GM12878 (cell line): ENCODE measurements around the gene SEPSECS. TPM values are rescaled to one million over a fixed set of nuclear protein-coding genes. Genes with fewer than 3 reads are reported as not detected.
A peak's percentile ranks its signal among the peaks of the same experiment; 100 is the strongest.

ENCODE experiments used
- ATAC-seq: fragments of 200-7000 bp; cut with Tn5 transposase; 3 replicates; pipeline ENCODE4 v1.9.1; 2020; ENCODE audit warnings: mild to moderate bottlenecking, moderate library complexity
- BruUV-seq: library from RNA; stranded (reverse); fragments of 400-500 nt; replicated peaks from 2 replicates; lab custom pipeline; 2021; lab: Mats Ljungman, UMichigan
- CTCF ChIA-PET: fragments of 300-600 bp; sonication (Branson Sonifier 250); formaldehyde crosslinking; extraction: SDS; loops from one replicate; lab custom pipeline; 2021; ENCODE audit warnings: inconsistent platforms; lab: Yijun Ruan, JAX
- POLR2A ChIA-PET: fragments of 350-600 bp; formaldehyde crosslinking; extraction: SDS; loops from one replicate; lab custom pipeline; 2021; ENCODE audit warnings: inconsistent platforms; lab: Charles Lee
- RAD21 ChIA-PET: fragments of 300-600 bp; sonication (Branson Sonifier 250); formaldehyde crosslinking; loops from one replicate; lab custom pipeline; 2023; ENCODE audit warnings: antibody characterized with exemption; ENCODE audit not compliant: unreplicated experiment; lab: Charles Lee
- SMC1A ChIA-PET: fragments of 300-600 bp; sonication (Branson Sonifier 250); formaldehyde crosslinking; loops from one replicate; lab custom pipeline; 2023; ENCODE audit not compliant: unreplicated experiment, uncharacterized antibody; lab: Charles Lee
- DNase-seq: peaks from one replicate; pipeline ENCODE4 v3.0.0-alpha.2; 2011; ENCODE audit warnings: low read depth, low spot score
- FAIRE-seq: peaks from 3 replicates; lab custom pipeline; 2011; peaks lifted over from hg19 to GRCh38; lab: Jason Lieb, UNC
- H2AFZ ChIP-seq: 2 replicates; pipeline ENCODE4 v1.6.0; 2011; ENCODE audit warnings: low read depth, low read length, control low read depth; ENCODE audit not compliant: control insufficient read depth
- H3K27ac ChIP-seq: 2 replicates; pipeline ENCODE4 v1.5.1; 2011; ENCODE audit warnings: control low read depth; ENCODE audit not compliant: control insufficient read depth, insufficient read depth
- H3K27me3 ChIP-seq, 2 experiments: replicated peaks in 1 of 2; 2 replicates each; pipeline versions ENCODE4 v1.6.0 to v1.6.1; 2011; ENCODE audit warnings: low read length in 1 of 2; ENCODE audit not compliant: control insufficient read depth in 2 of 2, insufficient read depth in 2 of 2
- H3K36me3 ChIP-seq, 2 experiments: 2 replicates each; pipeline ENCODE4 v1.5.1; 2011; ENCODE audit warnings: low read length in 1 of 2; ENCODE audit not compliant: control insufficient read depth in 2 of 2, insufficient read depth in 2 of 2
- H3K4me1 ChIP-seq: 2 replicates; pipeline ENCODE4 v1.6.1; 2011; ENCODE audit warnings: mild to moderate bottlenecking, low read length, moderate library complexity, mixed read lengths; ENCODE audit not compliant: control insufficient read depth, insufficient read depth
- H3K4me2 ChIP-seq: 2 replicates; pipeline ENCODE4 v1.6.0; 2011; ENCODE audit warnings: control low read depth; ENCODE audit not compliant: control insufficient read depth, insufficient read depth
- H3K4me3 ChIP-seq: fragments of 200-600 bp; sonication (generic); 2 replicates; pipeline ENCODE4 v1.5.1; 2016
- H3K79me2 ChIP-seq: 2 replicates; pipeline ENCODE4 v1.6.0; 2011; ENCODE audit warnings: low read length; ENCODE audit not compliant: control insufficient read depth, insufficient read depth
- H3K9ac ChIP-seq: 2 replicates; pipeline ENCODE4 v1.8.0; 2011; ENCODE audit warnings: low read length, control low read depth, mixed read lengths; ENCODE audit not compliant: control insufficient read depth, insufficient read depth
- H3K9me3 ChIP-seq: replicated peaks from 3 replicates; pipeline ENCODE4 v1.5.1; 2011; ENCODE audit warnings: mild to moderate bottlenecking, low read length; ENCODE audit not compliant: control insufficient read depth, insufficient read depth
- H4K20me1 ChIP-seq: 2 replicates; pipeline ENCODE4 v1.6.0; 2011; ENCODE audit not compliant: control insufficient read depth, insufficient read depth
- ATF7 ChIP-seq: fragments of 450-650 bp; IDR thresholded peaks from 2 replicates; pipeline ENCODE4 v1.6.1; 2016; ENCODE audit warnings: low read depth, mild to moderate bottlenecking
- CHD2 ChIP-seq: IDR thresholded peaks from 2 replicates; pipeline ENCODE4 v1.6.1; 2011; ENCODE audit warnings: low read depth, low read length, improper control_type of control experiment, borderline replicate concordance
- DPF2 ChIP-seq: fragments of 450-650 bp; IDR thresholded peaks from 2 replicates; pipeline ENCODE4 v1.6.1; 2017; ENCODE audit warnings: mild to moderate bottlenecking
- KDM1A ChIP-seq: fragments of 200-600 bp; sonication (generic); IDR thresholded peaks from 2 replicates; pipeline ENCODE4 v1.6.1; 2016; ENCODE audit warnings: borderline replicate concordance
- PML ChIP-seq: IDR thresholded peaks from 2 replicates; pipeline ENCODE4 v1.6.1; 2012; ENCODE audit warnings: low read length, inconsistent platforms
- POLR2A ChIP-seq: IDR thresholded peaks from 2 replicates; pipeline ENCODE4 v1.6.1; 2011; ENCODE audit warnings: low read depth, mild to moderate bottlenecking, low read length
- POLR2AphosphoS2 ChIP-seq: IDR thresholded peaks from 2 replicates; pipeline ENCODE4 v1.6.1; 2011; ENCODE audit warnings: low read depth, mild to moderate bottlenecking, low read length, improper control_type of control experiment, moderate library complexity
- SREBF1 ChIP-seq: IDR thresholded peaks from 2 replicates; pipeline ENCODE4 v1.6.1; 2012; ENCODE audit warnings: mild to moderate bottlenecking, low read length
- WGBS: methylation state at CpG from one replicate; pipeline ENCODE4 v1.1.6; 2016; ENCODE audit warnings: low lambda C conversion rate; ENCODE audit not compliant: insufficient replicate concordance, insufficient coverage; ENCODE audit errors: missing lambda C conversion rate; 5-methylcytosine and 5-hydroxymethylcytosine counted together
- in situ Hi-C: fragments of 300-500 bp; cut with MboI; formaldehyde crosslinking; loops from 9 replicates; pipeline ENCODE4 v1.14.3; 2018; ENCODE audit warnings: mixed read lengths
- intact Hi-C: fragments of 100-400 bp; cut with micrococcal nuclease; formaldehyde crosslinking; loops from one replicate; pipeline ENCODE4 v1.14.2; 2022; ENCODE audit not compliant: unreplicated experiment
- polyA plus RNA-seq, 11 experiments: library from polyadenylated mRNA; depleted of rRNA in 4 of 11; unstranded in 6 of 11; stranded (reverse) in 5 of 11; fragments of >200 nt; fragmentation: Nextera tagmentation in 4 of 11; fragmentation: Illumina TruSeq in 1 of 11; extraction: Ambion mirVana in 4 of 11; extraction: Trizol in 1 of 11; gene quantifications; 1 replicate in 1 of 11; 2 replicates in 10 of 11; pipeline versions ENCODE4 v1.2.1 to v1.2.3, GENCODE V29; 2011 to 2016; ENCODE audit warnings: inconsistent platforms in 2 of 11, missing spikeins in 2 of 11, low read depth in 1 of 11
- total RNA-seq, 4 experiments: library from RNA; depleted of rRNA in 3 of 4; stranded (reverse); fragments of >200 nt in 3 of 4; fragmentation: Illumina TruSeq in 1 of 4; extraction: Trizol in 1 of 4; gene quantifications; 2 replicates each; pipeline versions ENCODE4 v1.2.1 to v1.2.3, GENCODE V29; 2013 to 2021

The SEPSECS gene
- total and polyA plus RNA-seq, 10 of the 15 experiments (the other 5 are each of a cell fraction or from before 2014, with no cell fraction given): 2.8 to 15.8 (median 7.2) TPM

GRCh38 chr4:25154594-25155265 is 5.5 kb downstream of the SEPSECS start:
- intact Hi-C loops: no loop called here
- POLR2A ChIA-PET: interaction anchor here (0.9 kb wide), 1 partner anchor 80 kb away, joined by 4 read pairs; no protein-coding TSS in a partner anchor
- ATAC-seq: 0 out of 3 replicates have a peak, but pooled peaks have one; percentile 12
- H3K4me3 ChIP-seq: no peak overlapping the region
- FAIRE-seq: no peak
- 100% methylated on average over 4 of the region's 4 CpGs for WGBS
- no peaks in the 10 kb centered on the region for H3K27me3 ChIP-seq
- RAD21 ChIA-PET: interaction anchor here (1.4 kb wide), 1 partner anchor 10 kb away, joined by 6 read pairs; no protein-coding TSS in a partner anchor
- no peak overlapping the region for H2AFZ ChIP-seq
- peaks cover 0 to 1% of the 10 kb centered on the region in 2 experiments; a peak in 1 of 4 replicates for H3K36me3 ChIP-seq
- H4K20me1 ChIP-seq: no peaks in the 10 kb centered on the region
- DNase-seq: no peak
- no peak for TF ChIP-seq SREBF1
- TF ChIP-seq POLR2A: no peak
- TF ChIP-seq KDM1A: no peak
- TF ChIP-seq DPF2: no peak
- no peak for TF ChIP-seq ATF7
- no peak for TF ChIP-seq POLR2AphosphoS2
- TF ChIP-seq PML: no peak
- no peak for TF ChIP-seq CHD2
- TF ChIP-seq, all 136 proteins: peak for 0
- no TSS peak for BruUV-seq
- no peak overlapping the region for H3K9ac ChIP-seq
- no peaks in the 10 kb centered on the region for H3K9me3 ChIP-seq
- no peak overlapping the region for H3K27ac ChIP-seq
- no peaks in the 10 kb centered on the region for H3K4me1 ChIP-seq
- ChIA-PET CTCF (interaction anchor here (1.2 to 1.9 kb wide), 5 partner anchors 10 to 223 kb away, joined by 3 to 13 read pairs (median 6); partner anchors contain the start of genes ANAPC4 and ZCCHC4), SMC1A (interaction anchor here (0.9 to 1.6 kb wide), 5 partner anchors 9 to 225 kb away, joined by 3 to 4 read pairs (median 3); no protein-coding TSS in a partner anchor)
- H3K79me2 ChIP-seq: peaks cover 11% of the 10 kb centered on the region
- H3K4me2 ChIP-seq: no peak overlapping the region
- in situ Hi-C loops: no loop called here
